Neural cell (in vitro differentiated cells): ENCODE data around the gene RASGRP1. TPM values are rescaled to one million over a fixed set of nuclear protein-coding genes. Genes with fewer than 3 reads are reported as not detected.

ENCODE experiments used
- H2AFZ ChIP-seq: fragments of 200-600, 300-800 bp; sonication (generic), shearing (Covaris generic); 2 replicates; pipeline ENCODE4 v1.6.0; 2014; ENCODE audit warnings: low read depth, mild to moderate bottlenecking, antibody characterized with exemption, low read length, moderate library complexity
- H3F3A ChIP-seq: fragments of 200-600 bp; shearing (Covaris generic); 2 replicates; pipeline ENCODE4 v1.6.1; 2016; ENCODE audit warnings: mild to moderate bottlenecking, moderate library complexity, mixed read lengths, antibody characterized with exemption, low read length; ENCODE audit not compliant: insufficient read depth, poor library complexity, severe bottlenecking
- H3K27ac ChIP-seq: fragments of 200-600, 300-800 bp; sonication (generic), shearing (Covaris generic); 2 replicates; pipeline ENCODE4 v1.5.1; 2014; ENCODE audit warnings: mild to moderate bottlenecking, low read length, moderate library complexity
- H3K27me3 ChIP-seq: fragments of 300-800, 200-600 bp; sonication (generic), shearing (Covaris generic); 2 replicates; pipeline ENCODE4 v1.6.0; 2014; ENCODE audit warnings: mild to moderate bottlenecking, low read depth, low read length, moderate library complexity; ENCODE audit not compliant: insufficient read depth
- H3K36me3 ChIP-seq: fragments of 300-800, 200-600 bp; sonication (generic), shearing (Covaris generic); 2 replicates; pipeline ENCODE4 v1.5.1; 2014; ENCODE audit warnings: mild to moderate bottlenecking, antibody characterized with exemption, low read length, moderate library complexity; ENCODE audit not compliant: insufficient read depth
- H3K4me2 ChIP-seq: fragments of 300-800, 200-600 bp; sonication (generic), shearing (Covaris generic); 2 replicates; pipeline ENCODE4 v1.6.0; 2014; ENCODE audit warnings: mild to moderate bottlenecking, low read length
- H3K4me3 ChIP-seq: fragments of 300-800, 200-600 bp; sonication (generic), shearing (Covaris generic); 2 replicates; pipeline ENCODE4 v1.5.1; 2014; ENCODE audit warnings: mild to moderate bottlenecking, low read length, moderate library complexity
- H3K79me2 ChIP-seq: fragments of 200-600 bp; shearing (Covaris generic); replicated peaks from 2 replicates; pipeline ENCODE4 v1.6.0; 2014; ENCODE audit warnings: mild to moderate bottlenecking, low read length, moderate library complexity; ENCODE audit not compliant: insufficient read depth
- H3K9ac ChIP-seq: fragments of 300-800, 200-600 bp; sonication (generic), shearing (Covaris generic); 2 replicates; pipeline ENCODE4 v1.6.1; 2016; ENCODE audit warnings: mild to moderate bottlenecking, low read length, mixed read lengths
- H3K9me2 ChIP-seq: fragments of 200-600 bp; shearing (Covaris generic); 2 replicates; pipeline ENCODE4 v1.6.1; 2016; ENCODE audit warnings: mild to moderate bottlenecking, low read length, mixed read lengths; ENCODE audit not compliant: insufficient read depth
- H3K9me3 ChIP-seq: fragments of 200-600, 300-800 bp; sonication (generic), shearing (Covaris generic); 2 replicates; pipeline ENCODE4 v1.6.1; 2016; ENCODE audit warnings: mild to moderate bottlenecking, mixed run types, low read length, moderate library complexity, mixed read lengths
- H4K20me1 ChIP-seq: fragments of 200-600 bp; shearing (Covaris generic); 2 replicates; pipeline ENCODE4 v1.6.1; 2016; ENCODE audit warnings: mild to moderate bottlenecking, mixed run types; ENCODE audit not compliant: insufficient read depth
- EP300 ChIP-seq: fragments of 450-650 bp; conservative IDR thresholded peaks from 2 replicates; pipeline ENCODE4 v1.6.1; 2014; ENCODE audit warnings: antibody characterized with exemption, mild to moderate bottlenecking, moderate library complexity; ENCODE audit not compliant: poor library complexity, severe bottlenecking
- EZH2 ChIP-seq: fragments of 200-600, 300-800 bp; shearing (Covaris generic), sonication (generic); IDR thresholded peaks from 2 replicates; pipeline ENCODE4 v1.6.1; 2014; ENCODE audit warnings: antibody characterized with exemption, low read length, borderline replicate concordance, mild to moderate bottlenecking; ENCODE audit not compliant: insufficient read depth, poor library complexity, severe bottlenecking
- MXI1 ChIP-seq: fragments of 450-650 bp; conservative IDR thresholded peaks from 2 replicates; pipeline ENCODE4 v1.6.1; 2014; ENCODE audit warnings: antibody characterized with exemption, mild to moderate bottlenecking; ENCODE audit not compliant: poor library complexity, severe bottlenecking
- POLR2AphosphoS5 ChIP-seq: IDR thresholded peaks from 2 replicates; pipeline ENCODE4 v1.6.1; 2012
- RAD21 ChIP-seq: fragments of 450-650 bp; conservative IDR thresholded peaks from 2 replicates; pipeline ENCODE4 v1.6.1; 2014; ENCODE audit warnings: antibody characterized with exemption, mild to moderate bottlenecking, moderate library complexity
- REST ChIP-seq: IDR thresholded peaks from 2 replicates; pipeline ENCODE4 v1.6.1; 2012; ENCODE audit warnings: borderline replicate concordance
- SMC3 ChIP-seq: fragments of 450-650 bp; conservative IDR thresholded peaks from 2 replicates; pipeline ENCODE4 v1.6.1; 2014; ENCODE audit warnings: antibody characterized with exemption, mild to moderate bottlenecking, moderate library complexity; ENCODE audit not compliant: poor library complexity
- TAF1 ChIP-seq: IDR thresholded peaks from 2 replicates; pipeline ENCODE4 v1.6.1; 2012; ENCODE audit warnings: low read depth
- polyA plus RNA-seq: library from polyadenylated mRNA; depleted of rRNA; stranded (reverse); fragments of >200 nt; gene quantifications from 2 replicates; pipeline ENCODE4 v1.2.3, GENCODE V29; 2014
- TF ChIP-seq, protein P1 (sequence below): fragments of 450-650 bp; IDR thresholded peaks from 2 replicates; pipeline ENCODE4 v1.5.1; 2014; ENCODE audit warnings: antibody characterized with exemption, mild to moderate bottlenecking, moderate library complexity; ENCODE audit not compliant: poor library complexity, severe bottlenecking

Gene RASGRP1
- polyA plus RNA-seq, 1 donor from 2014 or later: 3.1 TPM

DNA sequence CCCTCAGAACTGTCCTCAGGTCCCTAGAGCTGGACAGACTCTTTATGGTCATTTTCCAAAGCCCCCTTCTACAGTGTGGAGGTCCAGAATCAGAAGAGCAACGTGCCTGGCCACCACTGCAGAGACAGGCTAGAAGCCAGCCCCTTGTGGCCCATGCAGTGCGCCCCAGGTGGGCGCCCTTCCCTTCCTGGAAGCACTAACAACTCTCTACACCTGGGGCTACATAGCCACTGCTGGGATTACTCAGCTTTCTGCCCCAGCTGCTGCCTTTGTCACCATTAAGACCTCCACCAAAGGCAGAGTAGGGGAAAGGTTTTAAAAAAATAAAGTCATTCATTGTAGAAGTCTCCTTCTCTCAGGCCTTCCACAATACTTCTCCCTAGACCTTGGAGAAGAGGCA is 2.3 kb downstream of the RASGRP1 start (continued):
- TF ChIP-seq REST (no peak), EZH2 (no peak), SMC3 (no peak)

DNA sequence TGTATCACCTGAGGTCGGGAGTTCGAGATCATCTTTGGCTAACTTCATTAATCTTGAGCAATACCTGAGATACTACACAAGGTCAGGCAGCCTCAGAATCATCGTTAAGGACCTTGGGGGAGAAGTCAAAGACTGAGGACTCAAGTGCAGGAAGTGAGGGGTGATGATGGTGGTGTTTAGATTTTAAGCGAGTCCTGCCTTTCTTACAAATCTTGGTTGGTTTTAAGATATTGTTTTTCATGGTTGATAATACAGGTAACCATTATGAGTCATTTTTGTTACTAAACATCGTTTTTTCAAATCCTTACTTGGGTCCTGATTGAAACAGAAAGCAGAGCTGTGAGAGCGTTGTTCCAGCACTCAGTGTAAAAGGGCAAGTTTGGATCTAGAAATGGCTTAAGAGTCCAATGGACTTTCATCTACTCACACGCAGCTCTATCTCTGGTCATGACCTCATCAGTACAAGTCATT is 4.1 kb downstream of the RASGRP1 start:
- Histone ChIP-seq H3K9me3 (no peaks in the 10 kb centered on the region), H3K27ac (no peak overlapping the region), H3K4me3 (no peak overlapping the region), H3K4me2 (no peak overlapping the region), H3K9ac (no peak overlapping the region), H3K9me2 (no peaks in the 10 kb centered on the region), H3F3A (no peaks in the 10 kb centered on the region), H2AFZ (no peak overlapping the region), H3K27me3 (peaks cover 13% of the 10 kb centered on the region), H4K20me1 (no peaks in the 10 kb centered on the region), H3K79me2 (no peaks in the 10 kb centered on the region), H3K36me3 (no peaks in the 10 kb centered on the region)
- TF ChIP-seq EZH2 (no peak), POLR2AphosphoS5 (no peak), EP300 (no peak), REST (no peak), MXI1 (no peak), TAF1 (no peak), SMC3 (no peak), RAD21 (no peak)
- TF ChIP-seq, protein P1, sequence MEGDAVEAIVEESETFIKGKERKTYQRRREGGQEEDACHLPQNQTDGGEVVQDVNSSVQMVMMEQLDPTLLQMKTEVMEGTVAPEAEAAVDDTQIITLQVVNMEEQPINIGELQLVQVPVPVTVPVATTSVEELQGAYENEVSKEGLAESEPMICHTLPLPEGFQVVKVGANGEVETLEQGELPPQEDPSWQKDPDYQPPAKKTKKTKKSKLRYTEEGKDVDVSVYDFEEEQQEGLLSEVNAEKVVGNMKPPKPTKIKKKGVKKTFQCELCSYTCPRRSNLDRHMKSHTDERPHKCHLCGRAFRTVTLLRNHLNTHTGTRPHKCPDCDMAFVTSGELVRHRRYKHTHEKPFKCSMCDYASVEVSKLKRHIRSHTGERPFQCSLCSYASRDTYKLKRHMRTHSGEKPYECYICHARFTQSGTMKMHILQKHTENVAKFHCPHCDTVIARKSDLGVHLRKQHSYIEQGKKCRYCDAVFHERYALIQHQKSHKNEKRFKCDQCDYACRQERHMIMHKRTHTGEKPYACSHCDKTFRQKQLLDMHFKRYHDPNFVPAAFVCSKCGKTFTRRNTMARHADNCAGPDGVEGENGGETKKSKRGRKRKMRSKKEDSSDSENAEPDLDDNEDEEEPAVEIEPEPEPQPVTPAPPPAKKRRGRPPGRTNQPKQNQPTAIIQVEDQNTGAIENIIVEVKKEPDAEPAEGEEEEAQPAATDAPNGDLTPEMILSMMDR: no peak
